H7 (cell line): ENCODE results near the gene AQP10. TPM values are rescaled to one million over a fixed set of nuclear protein-coding genes. Genes with fewer than 3 reads are reported as not detected.
A peak's percentile ranks its signal among the peaks of the same experiment; 100 is the strongest.
"Not testable (repeated sequence)": the region's sequence is repeated elsewhere in the genome, so short reads cannot be mapped to it uniquely, and the experiment has no call there.

Experiments used
- DNase-seq: peaks from one replicate; pipeline ENCODE4 v3.0.0; 2012
- H3K27me3 ChIP-seq: 2 replicates; pipeline ENCODE4 v1.6.0; 2011; ENCODE audit warnings: mild to moderate bottlenecking, low read length; ENCODE audit not compliant: control insufficient read depth, insufficient read depth
- H3K36me3 ChIP-seq: replicated peaks from 2 replicates; pipeline ENCODE4 v1.5.1; 2011; ENCODE audit warnings: low read length; ENCODE audit not compliant: control insufficient read depth, insufficient read depth
- H3K4me3 ChIP-seq: 2 replicates; pipeline ENCODE4 v1.5.1; 2011; ENCODE audit warnings: low read depth, mild to moderate bottlenecking, control low read depth, low read length, moderate library complexity; ENCODE audit not compliant: insufficient read depth
- total RNA-seq: library from RNA; depleted of rRNA; stranded (reverse); fragments of >200 nt; shearing (Covaris generic); gene quantifications from 2 replicates; pipeline ENCODE4 v1.2.3, GENCODE V29; 2014; rRNA removed

The AQP10 gene
- not detected in 2 replicates for total RNA-seq

- no peak for DNase-seq
These were observed at the start of gene AQP10 for GRCh38 chr1:154320882-154321608. TSS of gene AQP10 (plus strand) at chr1:154321093. CDS start at chr1:154321156, 63 bp downstream.

GRCh38 chr1:154272217-154272998 lies 48.5 kb upstream of the AQP10 start, which contains the start of gene HAX1:
TSS of gene HAX1 (plus strand) at chr1:154272629. CDS start at chr1:154272724, 95 bp downstream.
- Histone ChIP-seq H3K36me3 (peaks cover 15% of the 10 kb centered on the region), H3K4me3 (peak within 1 kb of the TSS; percentile 83), H3K27me3 (no peaks in the 10 kb centered on the region)
- DNase-seq, result peak; percentile 90

More at GRCh38 chr1:154320882-154321608, at the start of gene AQP10:
- Histone ChIP-seq H3K4me3 (no peak within 1 kb of the TSS), H3K27me3 (peaks cover 4% of the 10 kb centered on the region), H3K36me3 (no peaks in the 10 kb centered on the region)

- Histone ChIP-seq H3K36me3 (peaks cover 15% of the 10 kb centered on the region), H3K27me3 (no peaks in the 10 kb centered on the region), H3K4me3 (peak overlapping the region; percentile 83)
- DNase-seq, result peak; percentile 38
These were observed 47.8 kb upstream of the AQP10 start for GRCh38 chr1:154272999-154273563.

GRCh38 chr1:154276797-154277196 lies 44.1 kb upstream of the AQP10 start:
- H3K27me3 ChIP-seq, result no peaks in the 10 kb centered on the region
- H3K36me3 ChIP-seq, result peaks cover 7% of the 10 kb centered on the region; the same call in 1 of the 2 replicates
- H3K4me3 ChIP-seq, result no peak overlapping the region
- DNase-seq, result no peak

- DNase-seq, H3K27me3 ChIP-seq, H3K36me3 ChIP-seq, H3K4me3 ChIP-seq: not testable (repeated sequence)
These were observed 33.3 kb upstream of the AQP10 start for GRCh38 chr1:154287591-154287990.

GRCh38 chr1:154288661-154289060 lies 32.2 kb upstream of the AQP10 start:
- H3K36me3 ChIP-seq, result no peaks in the 10 kb centered on the region
- H3K27me3 ChIP-seq, result no peaks in the 10 kb centered on the region
- H3K4me3 ChIP-seq, result no peak overlapping the region
- DNase-seq, result no peak

- Histone ChIP-seq H3K27me3 (no peaks in the 10 kb centered on the region), H3K36me3 (no peaks in the 10 kb centered on the region), H3K4me3 (no peak overlapping the region)
- DNase-seq, result no peak
These were observed 30.0 kb upstream of the AQP10 start for GRCh38 chr1:154290921-154291320.

- Histone ChIP-seq H3K36me3 (no peaks in the 10 kb centered on the region), H3K4me3 (no peak overlapping the region)
- no peak for DNase-seq
These were observed 25.3 kb upstream of the AQP10 start for GRCh38 chr1:154295408-154296235.

GRCh38 chr1:154301582-154301981 lies 19.3 kb upstream of the AQP10 start:
- H3K36me3 ChIP-seq, result no peaks in the 10 kb centered on the region
- no peak for DNase-seq
- H3K4me3 ChIP-seq, result no peak overlapping the region
- no peaks in the 10 kb centered on the region; the same call in 1 of the 2 replicates for H3K27me3 ChIP-seq

More at GRCh38 chr1:154295408-154296235, 25.3 kb upstream of the AQP10 start:
- no peaks in the 10 kb centered on the region for H3K27me3 ChIP-seq

- no peak overlapping the region for H3K4me3 ChIP-seq
- DNase-seq, result no peak
- H3K27me3 ChIP-seq, result no peaks in the 10 kb centered on the region; the same call in 1 of the 2 replicates
- H3K36me3 ChIP-seq, result no peaks in the 10 kb centered on the region
These were observed 16.1 kb upstream of the AQP10 start for GRCh38 chr1:154304664-154305337.

- DNase-seq, result no peak
- Histone ChIP-seq H3K27me3 (no peaks in the 10 kb centered on the region; the same call in 1 of the 2 replicates), H3K4me3 (no peak overlapping the region), H3K36me3 (no peaks in the 10 kb centered on the region)
These were observed 14.7 kb upstream of the AQP10 start for GRCh38 chr1:154306151-154306550.

GRCh38 chr1:154307670-154308270 lies 13.1 kb upstream of the AQP10 start:
- H3K4me3 ChIP-seq, H3K27me3 ChIP-seq, H3K36me3 ChIP-seq, DNase-seq: not testable (repeated sequence)

GRCh38 chr1:154309136-154309535 lies 11.8 kb upstream of the AQP10 start:
- not testable (repeated sequence) for H3K36me3 ChIP-seq, DNase-seq, H3K4me3 ChIP-seq, H3K27me3 ChIP-seq
